Ovary (tissue), 3 donors: Measurements from ENCODE around the gene PPP3R2.

Experiments
- EP300 ChIP-seq: sonication (generic); formaldehyde crosslinking; IDR thresholded peaks from one replicate; pipeline ENCODE4 v1.6.1; 2017; ENCODE audit warnings: antibody characterized with exemption
- TF ChIP-seq, protein P1 (sequence below), 3 donors: fragments of 450-650 bp in 2 of 3; fragments of 200-600 bp in 1 of 3; IDR thresholded peaks; one replicate each; pipeline versions ENCODE4 v1.5.1 to v1.8.0; 2016 to 2022; ENCODE audit warnings: antibody characterized with exemption in 3 of 3, mild to moderate bottlenecking in 1 of 3
- donor health status: DM: no; HTN: no; CAD: no.

DNA sequence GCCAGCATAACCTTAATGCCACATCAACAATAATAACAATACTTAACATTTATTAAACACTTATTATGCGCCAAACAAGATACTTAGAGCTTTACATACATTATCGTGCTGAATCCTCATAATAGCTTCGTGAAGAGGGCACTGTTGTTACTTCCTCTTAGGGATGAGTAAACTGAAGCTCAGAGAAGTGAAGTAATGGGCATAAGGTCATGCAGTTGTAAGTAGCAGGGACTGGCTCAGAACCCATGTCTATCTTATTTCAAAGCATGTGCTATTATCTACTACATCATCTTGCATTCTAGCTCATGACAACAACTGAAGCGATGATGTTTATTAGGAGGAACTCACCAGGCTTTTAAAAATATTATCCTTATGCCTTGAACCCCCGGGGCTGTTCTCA, 34.9 kb upstream of the PPP3R2 start:
- TF ChIP-seq EP300, result no peak
- TF ChIP-seq, protein P1, sequence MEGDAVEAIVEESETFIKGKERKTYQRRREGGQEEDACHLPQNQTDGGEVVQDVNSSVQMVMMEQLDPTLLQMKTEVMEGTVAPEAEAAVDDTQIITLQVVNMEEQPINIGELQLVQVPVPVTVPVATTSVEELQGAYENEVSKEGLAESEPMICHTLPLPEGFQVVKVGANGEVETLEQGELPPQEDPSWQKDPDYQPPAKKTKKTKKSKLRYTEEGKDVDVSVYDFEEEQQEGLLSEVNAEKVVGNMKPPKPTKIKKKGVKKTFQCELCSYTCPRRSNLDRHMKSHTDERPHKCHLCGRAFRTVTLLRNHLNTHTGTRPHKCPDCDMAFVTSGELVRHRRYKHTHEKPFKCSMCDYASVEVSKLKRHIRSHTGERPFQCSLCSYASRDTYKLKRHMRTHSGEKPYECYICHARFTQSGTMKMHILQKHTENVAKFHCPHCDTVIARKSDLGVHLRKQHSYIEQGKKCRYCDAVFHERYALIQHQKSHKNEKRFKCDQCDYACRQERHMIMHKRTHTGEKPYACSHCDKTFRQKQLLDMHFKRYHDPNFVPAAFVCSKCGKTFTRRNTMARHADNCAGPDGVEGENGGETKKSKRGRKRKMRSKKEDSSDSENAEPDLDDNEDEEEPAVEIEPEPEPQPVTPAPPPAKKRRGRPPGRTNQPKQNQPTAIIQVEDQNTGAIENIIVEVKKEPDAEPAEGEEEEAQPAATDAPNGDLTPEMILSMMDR (IDR thresholded peaks at IDR 0.05), result no peak
